Measurements from ENCODE around the gene LIFR.

Gene LIFR

DNA sequence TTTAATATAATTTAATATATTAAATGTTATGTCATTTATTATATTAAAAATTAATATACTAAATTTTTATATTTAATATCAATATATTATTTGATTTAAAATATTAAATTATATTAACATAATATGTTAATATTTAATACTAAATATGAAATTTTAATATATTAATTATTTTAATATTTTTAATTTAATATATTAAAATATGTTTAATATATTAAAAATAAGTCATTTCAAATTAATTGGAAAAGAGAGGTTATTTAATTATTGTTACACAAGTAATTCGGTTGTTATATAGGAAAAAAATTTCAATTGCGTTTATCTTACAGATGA lies 114.2 kb downstream of the LIFR start:
- DNase-seq (ENCODE audit: extremely low read depth, low read depth): no peak
- H3K4me3 ChIP-seq (replicated peaks; ENCODE audit: low read depth, low read length): no peak overlapping the region
- TF ChIP-seq, protein P1, sequence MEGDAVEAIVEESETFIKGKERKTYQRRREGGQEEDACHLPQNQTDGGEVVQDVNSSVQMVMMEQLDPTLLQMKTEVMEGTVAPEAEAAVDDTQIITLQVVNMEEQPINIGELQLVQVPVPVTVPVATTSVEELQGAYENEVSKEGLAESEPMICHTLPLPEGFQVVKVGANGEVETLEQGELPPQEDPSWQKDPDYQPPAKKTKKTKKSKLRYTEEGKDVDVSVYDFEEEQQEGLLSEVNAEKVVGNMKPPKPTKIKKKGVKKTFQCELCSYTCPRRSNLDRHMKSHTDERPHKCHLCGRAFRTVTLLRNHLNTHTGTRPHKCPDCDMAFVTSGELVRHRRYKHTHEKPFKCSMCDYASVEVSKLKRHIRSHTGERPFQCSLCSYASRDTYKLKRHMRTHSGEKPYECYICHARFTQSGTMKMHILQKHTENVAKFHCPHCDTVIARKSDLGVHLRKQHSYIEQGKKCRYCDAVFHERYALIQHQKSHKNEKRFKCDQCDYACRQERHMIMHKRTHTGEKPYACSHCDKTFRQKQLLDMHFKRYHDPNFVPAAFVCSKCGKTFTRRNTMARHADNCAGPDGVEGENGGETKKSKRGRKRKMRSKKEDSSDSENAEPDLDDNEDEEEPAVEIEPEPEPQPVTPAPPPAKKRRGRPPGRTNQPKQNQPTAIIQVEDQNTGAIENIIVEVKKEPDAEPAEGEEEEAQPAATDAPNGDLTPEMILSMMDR (IDR thresholded peaks at IDR 0.05; ENCODE audit: low read depth, low read length, missing control alignments): no peak

DNA sequence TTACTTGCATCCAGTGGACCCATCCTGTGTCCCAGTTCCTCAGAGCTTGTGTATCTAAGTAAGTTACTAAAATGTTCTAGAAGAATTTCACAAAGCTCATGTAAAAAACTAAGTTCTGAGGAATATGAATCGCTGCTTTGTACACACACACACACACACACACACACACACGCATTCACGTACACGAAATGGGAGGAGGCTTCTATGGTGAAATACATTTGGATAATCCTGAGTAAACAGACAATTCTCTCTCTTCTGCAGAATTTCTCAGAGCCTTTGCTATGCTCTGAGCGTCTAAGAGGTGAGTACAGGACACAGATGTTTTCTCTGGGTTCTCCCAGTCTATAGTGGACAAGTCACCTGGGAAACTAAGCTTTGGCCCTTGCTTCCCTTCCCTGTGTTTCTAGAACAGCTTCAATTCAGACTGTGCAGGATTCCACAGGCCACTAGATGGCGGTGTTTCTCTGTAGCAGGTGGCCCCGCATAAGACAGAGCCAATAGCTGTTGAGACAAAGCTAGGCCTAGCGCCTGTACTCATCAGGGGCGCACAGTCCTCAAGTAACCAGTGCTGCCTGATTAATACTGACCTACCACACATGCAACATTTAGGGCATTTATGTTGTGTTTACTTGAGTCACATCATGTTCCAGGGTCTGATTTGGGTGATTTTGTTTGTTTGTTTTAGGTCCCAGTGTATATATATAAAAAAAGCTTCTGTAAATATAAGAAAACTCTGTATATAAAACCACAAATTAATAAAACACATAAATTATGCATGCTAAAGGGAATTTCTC lies 114.8 kb downstream of the LIFR start:
- TF ChIP-seq, protein P1 (IDR thresholded peaks at IDR 0.05; ENCODE audit: low read depth, low read length, missing control alignments): peak; percentile 95
- peak; percentile 90 for DNase-seq (ENCODE audit: extremely low read depth, low read depth)
- H3K4me3 ChIP-seq (replicated peaks; ENCODE audit: low read depth, low read length): no peak overlapping the region

DNA sequence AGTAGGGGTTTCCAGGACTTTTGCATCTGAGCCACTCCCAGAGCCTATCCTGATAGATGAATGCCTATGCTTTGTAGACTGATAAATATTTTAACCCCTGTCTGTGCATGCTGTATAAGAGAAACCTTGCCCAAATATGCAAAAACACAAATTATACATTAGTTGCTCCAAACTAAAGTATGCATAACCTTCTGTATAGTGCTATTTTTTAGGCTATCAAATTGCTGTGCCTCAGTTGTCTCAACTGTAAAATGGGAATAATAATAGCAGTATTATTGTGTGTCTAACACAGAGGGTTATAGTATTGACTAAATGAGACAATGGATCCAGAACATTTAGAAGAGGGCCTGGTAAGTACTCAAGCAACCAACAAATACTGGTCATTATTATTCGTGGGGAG lies 117.7 kb downstream of the LIFR start:
- TF ChIP-seq, protein P1 (IDR thresholded peaks at IDR 0.05; ENCODE audit: low read depth, low read length, missing control alignments): no peak
- no peak for DNase-seq (ENCODE audit: extremely low read depth, low read depth)
- H3K4me3 ChIP-seq (replicated peaks; ENCODE audit: low read depth, low read length): no peak overlapping the region

DNA sequence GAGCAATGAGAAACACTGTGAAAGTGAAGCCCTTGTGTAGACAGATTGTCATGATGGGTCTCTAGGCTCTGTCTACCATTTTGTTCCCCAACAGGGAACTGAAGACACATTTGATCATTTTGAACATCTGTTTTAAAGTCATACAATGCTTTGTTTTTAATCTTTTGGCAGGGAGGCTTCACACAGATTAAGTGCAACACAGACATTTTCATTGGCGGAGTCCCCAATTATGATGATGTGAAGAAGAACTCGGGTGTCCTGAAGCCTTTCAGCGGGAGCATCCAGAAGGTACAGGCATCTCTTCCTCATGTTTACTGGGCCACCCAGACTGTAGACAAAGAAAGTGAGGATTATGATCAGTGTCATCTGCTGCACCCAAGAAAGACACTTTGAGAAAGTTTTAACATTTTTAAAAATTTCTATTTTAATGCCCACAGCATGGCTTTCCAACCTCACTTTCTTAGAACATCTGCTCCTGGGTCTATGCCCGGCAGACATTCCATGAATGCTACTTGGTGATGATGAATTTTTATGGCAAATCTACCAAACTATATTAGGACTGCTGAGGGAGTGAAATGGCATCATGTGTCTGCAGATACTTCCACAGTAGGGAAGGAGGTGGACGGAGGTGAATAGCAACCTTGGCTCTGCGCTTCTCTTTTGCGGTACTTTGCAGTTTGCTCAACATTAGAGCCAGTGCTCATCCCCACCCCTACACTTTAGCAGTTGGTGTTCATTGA lies 121.3 kb downstream of the LIFR start:
- TF ChIP-seq, protein P1 (IDR thresholded peaks at IDR 0.05; ENCODE audit: low read depth, low read length, missing control alignments): no peak
- no peak overlapping the region for H3K4me3 ChIP-seq (replicated peaks; ENCODE audit: low read depth, low read length)
- DNase-seq (ENCODE audit: extremely low read depth, low read depth): no peak

DNA sequence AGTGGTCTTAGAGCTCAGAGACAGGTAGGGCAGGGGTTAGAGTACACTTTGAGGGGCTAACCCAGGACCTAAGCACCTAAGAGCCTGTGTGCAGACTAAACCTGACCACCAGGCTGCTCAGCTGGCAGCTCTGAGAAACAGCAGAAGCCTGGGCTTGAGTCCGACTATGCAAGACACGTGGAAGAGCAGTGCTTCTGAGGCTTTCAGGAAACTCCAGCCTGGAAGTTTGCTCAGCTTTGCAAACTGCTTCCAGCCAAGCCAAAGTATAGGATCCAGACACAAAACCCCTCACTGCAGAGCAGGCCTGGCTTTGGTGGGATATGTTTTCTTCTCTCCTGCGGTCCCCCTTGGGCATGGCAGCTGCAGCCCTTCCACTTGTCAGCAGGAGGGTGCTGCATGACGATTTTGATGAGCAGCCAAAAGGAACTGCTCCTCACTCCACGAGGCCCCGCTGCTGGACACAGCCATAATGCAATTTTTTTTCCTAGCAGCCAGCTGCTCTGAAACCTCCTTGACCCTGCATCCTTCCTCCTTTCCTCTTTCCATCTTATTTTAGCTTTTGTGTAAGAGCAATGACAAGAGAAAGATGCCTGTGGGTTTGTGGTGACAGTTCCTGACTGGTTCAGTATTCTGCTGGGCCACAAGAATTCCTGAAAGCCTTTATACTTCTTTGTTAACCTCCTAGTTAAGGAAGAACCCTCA lies 123.1 kb downstream of the LIFR start:
- no peak overlapping the region for H3K4me3 ChIP-seq (replicated peaks; ENCODE audit: low read depth, low read length)
- TF ChIP-seq, protein P1 (IDR thresholded peaks at IDR 0.05; ENCODE audit: low read depth, low read length, missing control alignments): no peak
- peak; percentile 61 for DNase-seq (ENCODE audit: extremely low read depth, low read depth)

DNA sequence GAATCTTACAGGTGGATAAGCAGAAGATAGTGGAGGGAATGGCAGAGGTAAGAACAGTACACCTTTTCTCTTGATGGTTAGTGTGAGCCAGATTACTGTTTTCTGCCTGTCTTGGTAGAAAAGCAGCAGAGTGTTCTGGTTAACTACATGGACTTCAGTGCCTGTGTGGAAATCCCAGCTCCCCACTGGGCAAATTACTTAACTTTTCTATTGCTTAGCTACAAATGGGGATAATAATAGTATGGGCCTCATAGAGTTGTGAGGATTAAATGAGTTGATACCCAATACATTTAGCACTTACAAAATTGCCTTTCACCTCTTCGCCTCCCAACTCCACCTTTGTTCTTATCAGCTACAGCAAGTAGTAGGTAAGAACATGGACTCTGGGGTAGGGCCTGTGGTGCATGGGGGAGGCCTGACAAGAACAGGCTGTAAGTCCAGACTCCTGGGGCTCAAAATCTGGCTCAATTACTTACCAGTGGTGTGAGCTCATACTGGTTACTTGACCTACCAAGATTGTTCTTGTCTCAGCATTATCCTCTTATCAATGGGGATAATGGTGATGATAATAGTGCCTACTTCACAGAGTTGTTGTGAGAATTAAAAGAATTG lies 125.1 kb downstream of the LIFR start:
- no peak for DNase-seq (ENCODE audit: extremely low read depth, low read depth)
- H3K4me3 ChIP-seq (replicated peaks; ENCODE audit: low read depth, low read length): no peak overlapping the region
- TF ChIP-seq, protein P1 (IDR thresholded peaks at IDR 0.05; ENCODE audit: low read depth, low read length, missing control alignments): no peak
